Thymus (tissue), 11 donors: ENCODE data around the gene GINS3. TPM values are rescaled to one million over a fixed set of nuclear protein-coding genes. Genes with fewer than 3 reads are reported as not detected.

Experiments used
- DNase-seq, 9 donors: peaks; one replicate each; pipeline ENCODE4 v3.0.0-alpha.2; 2013; ENCODE audit warnings: low spot score in 9 of 9, low read depth in 6 of 9, missing footprints in 1 of 9
- H3K27ac ChIP-seq, 2 donors: one replicate each; pipeline ENCODE4 v1.5.1; 2013; ENCODE audit warnings: control low read depth in 1 of 2, low read depth in 1 of 2, low read length in 1 of 2, mild to moderate bottlenecking in 1 of 2, moderate library complexity in 1 of 2
- H3K27me3 ChIP-seq, 2 donors: one replicate each; pipeline ENCODE4 v1.5.1; 2013; ENCODE audit warnings: low read length in 1 of 2; ENCODE audit not compliant: control insufficient read depth in 2 of 2, insufficient read depth in 1 of 2
- H3K36me3 ChIP-seq, 2 donors: one replicate each; pipeline ENCODE4 v1.5.1; 2013; ENCODE audit warnings: low read length in 1 of 2, mild to moderate bottlenecking in 1 of 2, moderate library complexity in 1 of 2; ENCODE audit not compliant: control insufficient read depth in 2 of 2, insufficient read depth in 2 of 2
- H3K4me1 ChIP-seq, 2 donors: one replicate each; pipeline ENCODE4 v1.5.1; 2013; ENCODE audit warnings: low read length in 2 of 2; ENCODE audit not compliant: control insufficient read depth in 2 of 2, insufficient read depth in 2 of 2
- H3K4me3 ChIP-seq, 2 donors: one replicate each; pipeline ENCODE4 v1.5.1; 2013; ENCODE audit warnings: low read length in 2 of 2, control low read depth in 1 of 2, mild to moderate bottlenecking in 1 of 2
- H3K9me3 ChIP-seq, 2 donors: one replicate each; pipeline ENCODE4 v1.5.1; 2013; ENCODE audit warnings: low read length in 1 of 2, mild to moderate bottlenecking in 1 of 2; ENCODE audit not compliant: control insufficient read depth in 2 of 2, insufficient read depth in 1 of 2
- WGBS: extraction: QIAGEN DNeasy Blood & Tissue Kit; methylation state at CpG from one replicate; pipeline ENCODE4 v1.1.7; 2013; 5-methylcytosine and 5-hydroxymethylcytosine counted together
- polyA plus RNA-seq: library from polyadenylated mRNA; stranded (reverse); fragments of 200-250 nt; gene quantifications from one replicate; pipeline ENCODE4 v1.2.3, GENCODE V29; 2013
- total RNA-seq: library from RNA; stranded (reverse); fragments of 120-200 nt; gene quantifications from one replicate; pipeline ENCODE4 v1.2.4, GENCODE V29; 2013
- donor health status: healthy.

GINS3 gene
- total and polyA plus RNA-seq, 2 donors = 8.1 to 11.1 TPM

DNA sequence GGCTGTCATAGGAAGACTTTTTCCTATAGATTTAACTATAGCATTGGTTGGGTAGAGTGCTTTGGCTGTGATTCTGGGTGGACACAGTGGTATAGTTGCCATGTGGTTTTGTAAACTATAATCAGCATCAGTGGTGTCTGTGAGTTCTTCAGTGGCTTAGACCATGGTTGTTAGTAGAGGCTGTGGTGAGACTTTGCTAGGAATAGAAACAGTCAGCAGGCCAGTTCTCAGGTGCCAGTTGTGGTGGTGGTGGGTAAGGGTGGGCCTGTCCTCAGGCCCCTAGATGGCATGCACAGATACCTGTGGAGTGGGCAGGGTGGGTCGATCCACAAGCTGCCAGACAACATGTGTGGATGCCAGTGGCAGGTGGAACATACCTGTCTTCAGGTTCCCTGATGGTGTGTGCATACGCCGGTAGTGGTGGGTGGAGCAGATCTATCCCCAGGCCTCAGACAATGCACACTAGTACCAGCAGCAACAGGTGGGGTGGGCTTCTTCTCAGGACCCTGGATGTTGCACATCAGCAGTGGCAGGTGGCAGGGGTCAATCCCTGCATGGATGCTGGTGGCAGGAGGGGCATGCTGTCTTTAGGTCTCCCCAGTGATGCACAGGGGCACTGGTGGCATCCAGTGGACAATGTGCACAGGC is 28.4 kb upstream of the GINS3 start:
- Histone ChIP-seq H3K27ac (no peak overlapping the region), H3K9me3 (no peaks in the 10 kb centered on the region), H3K4me3 (no peak overlapping the region), H3K36me3 (no peaks in the 10 kb centered on the region), H3K4me1 (no peaks in the 10 kb centered on the region), H3K27me3 (peaks cover 0 to 2% of the 10 kb centered on the region in 2 donors)
- DNase-seq = no peak
- 93% methylated on average over 3 of the region's 3 CpGs for WGBS

DNA sequence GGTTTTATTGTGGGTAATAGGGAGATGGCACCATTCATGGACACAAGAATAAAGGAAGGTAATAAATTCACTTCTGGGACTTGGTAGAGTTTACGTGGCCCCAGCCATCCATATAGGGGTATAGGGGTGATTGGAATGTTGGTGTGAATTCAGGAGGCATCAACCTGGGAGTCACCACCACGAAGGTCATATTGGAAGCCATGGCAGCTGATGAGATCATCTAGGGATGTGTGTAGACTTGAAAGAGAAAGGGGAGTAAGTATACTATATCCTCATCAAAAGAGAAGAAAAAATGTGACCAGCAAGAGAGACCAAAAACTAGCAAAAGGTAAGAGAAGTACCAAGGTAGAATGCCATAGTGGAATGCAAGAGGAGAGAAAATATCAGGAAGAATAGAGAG is 26.6 kb upstream of the GINS3 start:
- H3K27me3 ChIP-seq = peaks cover 0 to 4% of the 10 kb centered on the region in 2 donors
- no peaks in the 10 kb centered on the region for H3K9me3 ChIP-seq
- H3K4me1 ChIP-seq = no peaks in the 10 kb centered on the region
- H3K36me3 ChIP-seq = no peaks in the 10 kb centered on the region
- H3K27ac ChIP-seq = no peak overlapping the region
- 73% methylated on average over 2 of the region's 2 CpGs for WGBS
- H3K4me3 ChIP-seq = no peak overlapping the region
- no peak for DNase-seq

DNA sequence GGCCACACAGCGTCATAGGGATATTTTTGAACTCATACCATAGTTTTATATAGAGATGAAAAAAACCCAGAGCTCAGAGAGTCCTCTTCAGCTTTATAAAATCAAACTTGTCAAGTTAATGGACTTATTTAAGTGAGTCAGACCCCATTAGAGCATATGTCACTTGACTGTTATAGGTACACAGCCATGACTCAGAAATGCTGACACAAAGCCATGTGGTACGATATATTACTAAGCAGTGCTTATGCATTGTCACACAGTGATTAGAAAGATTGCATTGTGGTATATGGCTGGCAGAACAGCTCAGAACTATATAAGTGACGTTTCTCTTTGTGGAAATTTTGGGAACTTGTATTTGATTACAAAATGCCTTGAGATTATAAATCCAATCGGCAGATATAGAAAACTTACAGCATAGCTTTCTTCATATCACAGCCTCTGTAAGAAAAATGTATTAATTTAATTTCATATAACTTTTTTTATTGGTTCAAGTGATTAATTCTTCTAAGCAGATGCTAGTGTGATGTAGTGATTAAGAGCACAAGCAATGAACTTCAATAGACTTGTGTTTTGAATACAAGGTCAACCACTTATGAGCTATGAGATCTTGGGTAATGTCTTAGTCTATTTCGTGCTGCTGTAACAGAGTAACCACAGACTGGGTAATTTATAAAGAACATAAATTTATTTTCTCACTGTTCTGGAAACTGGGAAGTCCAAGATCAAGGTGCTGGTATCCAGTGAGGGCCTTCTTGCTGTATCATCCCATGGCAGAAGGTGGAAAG is 25.8 kb upstream of the GINS3 start:
- Histone ChIP-seq H3K9me3 (no peaks in the 10 kb centered on the region), H3K4me1 (no peaks in the 10 kb centered on the region), H3K36me3 (no peaks in the 10 kb centered on the region), H3K4me3 (no peak overlapping the region), H3K27ac (no peak overlapping the region), H3K27me3 (peaks cover 0 to 4% of the 10 kb centered on the region in 2 donors)
- WGBS = 86% methylated on average over 5 of the region's 5 CpGs
- no peak for DNase-seq

DNA sequence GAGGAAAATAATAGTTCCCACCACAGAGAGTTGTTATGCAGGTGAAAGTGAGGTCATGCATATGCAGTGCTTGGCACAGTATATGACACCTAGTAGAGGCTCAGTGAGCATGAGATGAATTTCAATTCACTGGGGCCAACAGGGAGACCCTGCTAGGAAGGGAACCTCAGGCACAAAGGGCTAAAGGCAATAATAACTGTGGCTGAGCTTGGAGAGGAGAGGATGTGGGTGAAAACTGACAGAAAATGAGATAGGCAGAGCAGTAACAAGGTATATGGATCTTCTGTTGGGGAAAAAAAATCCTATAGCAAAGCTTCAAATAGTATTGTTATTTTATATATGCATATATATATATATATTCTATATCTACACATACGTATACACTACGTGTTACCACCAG is 25.0 kb upstream of the GINS3 start:
- H3K4me1 ChIP-seq = no peaks in the 10 kb centered on the region
- H3K27me3 ChIP-seq = peaks cover 0 to 4% of the 10 kb centered on the region in 2 donors
- WGBS = 94% methylated on average over 2 of the region's 2 CpGs
- no peak overlapping the region for H3K27ac ChIP-seq
- no peak overlapping the region for H3K4me3 ChIP-seq
- no peak for DNase-seq
- H3K36me3 ChIP-seq = no peaks in the 10 kb centered on the region
- H3K9me3 ChIP-seq = no peaks in the 10 kb centered on the region

DNA sequence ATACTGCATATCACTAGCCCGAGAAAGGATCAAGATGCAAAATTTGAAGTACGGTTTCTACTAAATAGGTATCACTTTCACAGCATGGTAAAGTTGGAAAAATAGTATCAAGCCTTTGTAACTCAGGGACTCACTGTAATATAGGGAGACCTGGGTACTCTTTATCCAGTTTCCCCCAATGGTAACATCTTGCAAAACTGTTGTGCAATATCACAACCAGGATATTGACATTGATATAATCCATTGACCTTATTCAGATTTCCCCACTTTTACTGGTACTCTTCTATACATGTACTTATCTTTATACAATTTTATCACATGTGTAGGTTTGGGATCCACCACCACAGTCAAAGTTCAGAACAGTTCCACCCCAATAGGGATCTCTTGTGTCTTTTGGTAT is 20.4 kb upstream of the GINS3 start:
- Histone ChIP-seq H3K4me1 (no peaks in the 10 kb centered on the region), H3K27ac (no peak overlapping the region), H3K4me3 (no peak overlapping the region), H3K9me3 (no peaks in the 10 kb centered on the region), H3K27me3 (peaks cover 2 to 4% of the 10 kb centered on the region in 2 donors), H3K36me3 (no peaks in the 10 kb centered on the region)
- 100% methylated on average over 2 of the region's 2 CpGs for WGBS
- DNase-seq = no peak

DNA sequence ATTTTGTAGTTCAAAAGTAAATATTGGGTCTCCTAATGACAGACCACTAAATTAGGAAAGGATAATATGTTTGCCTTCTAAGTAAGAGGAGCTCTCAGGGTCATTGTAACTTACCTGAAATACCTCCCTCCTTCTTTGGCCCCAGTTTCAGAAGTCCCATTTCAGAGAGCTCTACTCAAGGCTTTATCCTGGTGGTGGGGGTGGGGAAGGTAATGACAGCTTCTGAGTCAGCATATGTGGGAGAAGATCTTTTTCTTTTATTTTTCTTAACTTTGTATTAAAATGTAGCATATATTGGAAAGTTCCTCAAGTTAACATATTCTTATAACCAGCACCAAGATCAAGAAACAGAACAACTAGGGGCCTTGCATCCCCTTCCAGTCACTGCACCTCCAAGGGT is 16.9 kb upstream of the GINS3 start:
- no peak overlapping the region for H3K4me3 ChIP-seq
- no peak overlapping the region for H3K27ac ChIP-seq
- no peaks in the 10 kb centered on the region for H3K9me3 ChIP-seq
- DNase-seq = no peak
- H3K4me1 ChIP-seq = no peaks in the 10 kb centered on the region
- peaks cover 0 to 2% of the 10 kb centered on the region in 2 donors for H3K27me3 ChIP-seq
- H3K36me3 ChIP-seq = no peaks in the 10 kb centered on the region

DNA sequence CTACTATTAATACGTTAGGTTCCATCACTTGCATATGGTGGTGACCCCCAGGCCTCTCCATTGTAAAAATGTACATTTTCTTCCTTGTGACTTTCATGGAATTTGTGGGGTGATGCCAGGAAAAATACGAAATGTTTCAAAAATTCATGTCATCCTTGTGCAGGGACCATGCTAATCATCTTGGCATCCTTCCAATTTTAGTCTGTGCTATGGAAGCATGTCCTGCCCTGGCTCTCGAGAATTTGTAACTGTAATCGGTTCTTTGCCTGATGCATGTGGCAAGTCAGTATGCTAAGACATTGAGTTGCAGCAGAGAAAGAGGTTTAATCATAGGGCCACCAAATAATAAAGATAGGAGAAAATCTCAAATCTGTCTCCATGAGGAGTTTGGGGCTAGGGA is 14.3 kb upstream of the GINS3 start:
- Histone ChIP-seq H3K9me3 (no peaks in the 10 kb centered on the region), H3K27me3 (peaks cover 0 to 2% of the 10 kb centered on the region in 2 donors), H3K27ac (no peak overlapping the region), H3K36me3 (no peaks in the 10 kb centered on the region), H3K4me3 (no peak overlapping the region), H3K4me1 (no peaks in the 10 kb centered on the region)
- no peak for DNase-seq
- 89% methylated on average over 4 of the region's 4 CpGs for WGBS

DNA sequence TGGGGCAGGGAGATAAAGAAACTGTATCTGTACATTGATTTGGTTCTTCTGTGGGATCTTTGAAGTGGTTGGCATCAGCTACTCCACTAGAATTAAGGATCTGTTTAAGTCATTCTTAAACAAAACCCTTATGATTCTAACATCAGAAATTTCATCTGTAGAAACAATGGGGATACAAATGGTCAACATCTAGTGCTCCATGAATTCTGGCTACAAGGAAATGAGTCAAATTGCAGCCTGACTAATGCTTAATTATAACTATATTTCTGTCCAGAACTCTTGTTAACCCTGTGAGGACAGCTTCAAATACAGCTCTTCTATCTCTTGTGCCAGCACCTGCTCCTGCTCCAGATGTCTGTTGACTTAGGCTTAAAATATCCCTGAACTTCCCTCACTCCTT is 13.9 kb upstream of the GINS3 start:
- no peak for DNase-seq
- Histone ChIP-seq H3K36me3 (no peaks in the 10 kb centered on the region), H3K4me3 (no peak overlapping the region), H3K27me3 (peaks cover 0 to 2% of the 10 kb centered on the region in 2 donors), H3K27ac (no peak overlapping the region), H3K4me1 (no peaks in the 10 kb centered on the region), H3K9me3 (no peaks in the 10 kb centered on the region)

DNA sequence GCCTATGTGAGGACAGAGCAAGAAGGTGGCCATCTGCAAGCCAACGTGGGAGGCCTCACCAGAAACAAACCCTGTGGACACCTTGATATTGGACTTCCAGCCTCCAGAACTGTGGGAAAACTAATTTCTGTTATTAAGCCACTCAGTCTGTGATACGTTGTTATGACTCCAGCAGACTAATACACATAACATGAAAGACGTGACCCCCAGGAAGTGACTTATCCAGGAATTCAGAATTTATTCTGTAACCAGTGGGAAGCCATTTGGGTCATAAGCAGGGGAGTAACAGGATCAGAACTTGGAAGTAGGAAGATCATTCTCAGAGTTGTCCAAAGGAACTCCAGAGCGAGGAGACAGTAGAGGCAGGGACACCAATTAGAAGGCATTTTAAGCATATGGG is 12.5 kb upstream of the GINS3 start:
- WGBS = 96% methylated on average over 4 of the region's 4 CpGs
- DNase-seq = no peak
- H3K27ac ChIP-seq = no peak overlapping the region
- no peaks in the 10 kb centered on the region for H3K9me3 ChIP-seq
- H3K4me1 ChIP-seq = no peaks in the 10 kb centered on the region
- no peaks in the 10 kb centered on the region for H3K27me3 ChIP-seq
- H3K4me3 ChIP-seq = no peak overlapping the region
- no peaks in the 10 kb centered on the region for H3K36me3 ChIP-seq
